ENCODE results near the gene KCNMA1. TPM values are rescaled to one million over a fixed set of nuclear protein-coding genes. Genes with fewer than 3 reads are reported as not detected.

Gene KCNMA1
- total and polyA plus RNA-seq, 10 of the 15 experiments (the other 5 are each of a cell fraction or from before 2014, with no cell fraction given), result 8.5 to 77.0 (median 21.3) TPM

- Histone ChIP-seq H3K27ac (ENCODE audit: control insufficient read depth, insufficient read depth) (no peak overlapping the region), H2AFZ (ENCODE audit: control insufficient read depth, low read depth, low read length) (no peak overlapping the region), H3K36me3 (ENCODE audit: control insufficient read depth in 2 of 2, insufficient read depth in 2 of 2, low read length in 1 of 2) (no peaks in the 10 kb centered on the region), H3K4me2 (ENCODE audit: control insufficient read depth, insufficient read depth) (no peak overlapping the region), H3K9ac (ENCODE audit: control insufficient read depth, insufficient read depth, low read length) (no peak overlapping the region), H3K9me3 (replicated peaks; ENCODE audit: control insufficient read depth, insufficient read depth, low read length) (no peaks in the 10 kb centered on the region), H3K4me1 (ENCODE audit: control insufficient read depth, insufficient read depth, low read length) (no peaks in the 10 kb centered on the region), H3K27me3 (replicated peaks in 1 of 2; ENCODE audit: control insufficient read depth in 2 of 2, insufficient read depth in 2 of 2, low read length in 1 of 2) (no peaks in the 10 kb centered on the region), H4K20me1 (ENCODE audit: control insufficient read depth, insufficient read depth) (no peaks in the 10 kb centered on the region; the same call in 1 of the 2 replicates), H3K4me3 (no peak overlapping the region), H3K79me2 (ENCODE audit: control insufficient read depth, insufficient read depth, low read length) (no peaks in the 10 kb centered on the region)
- 22% methylated on average over 4 of the region's 4 CpGs for WGBS (ENCODE audit: insufficient coverage, insufficient replicate concordance, low lambda C conversion rate, missing lambda C conversion rate)
- in situ Hi-C loops (cut with MboI), result no loop called here
- no TSS peak for BruUV-seq (replicated peaks)
- FAIRE-seq (no peak), DNase-seq (ENCODE audit: low read depth, low spot score) (no peak), ATAC-seq (no peak)
- CTCF ChIA-PET, result interaction anchor here (0.6 to 4.1 kb wide), 13 partner anchors 9 to 333 kb away, joined by 3 to 23 read pairs (median 3); no protein-coding TSS in a partner anchor
- SMC1A ChIA-PET (ENCODE audit: uncharacterized antibody, unreplicated experiment), result interaction anchor here (0.9 to 2.0 kb wide), 11 partner anchors 8 to 341 kb away, joined by 3 to 8 read pairs (median 4); no protein-coding TSS in a partner anchor
- POLR2A ChIA-PET, result no interaction called here
- TF ChIP-seq TARDBP (IDR thresholded peaks at IDR 0.05; ENCODE audit: borderline replicate concordance), result no peak
- no peak for TF ChIP-seq KDM1A (IDR thresholded peaks at IDR 0.05; ENCODE audit: borderline replicate concordance)
- TF ChIP-seq ATF7 (IDR thresholded peaks at IDR 0.05; ENCODE audit: low read depth), result no peak
- TF ChIP-seq USF1 (IDR thresholded peaks at IDR 0.05; ENCODE audit: borderline replicate concordance, extremely low read length, insufficient read depth, low read depth, low read length), result no peak
- no peak for TF ChIP-seq SREBF2 (IDR thresholded peaks at IDR 0.05; ENCODE audit: low read length)
- TF ChIP-seq NR2C2 (IDR thresholded peaks at IDR 0.05; ENCODE audit: borderline replicate concordance, control insufficient read depth, insufficient read length, low read depth), result no peak
- TF ChIP-seq YY1 (IDR thresholded peaks at IDR 0.05; ENCODE audit: low read depth, low read length), result no peak
- RAD21 ChIA-PET (ENCODE audit: unreplicated experiment), result interaction anchor here (0.8 to 2.4 kb wide), 3 partner anchors 144 to 262 kb away, joined by 3 to 15 read pairs (median 4); no protein-coding TSS in a partner anchor
- intact Hi-C loops (cut with micrococcal nuclease; ENCODE audit: unreplicated experiment), result no loop called here
Observed at GRCh38 chr10:77378366-77379349, 258.9 kb downstream of the KCNMA1 start.
